GM18909 (cell line): ENCODE results near the gene RCAN1.

Experiments
- ATAC-seq: cut with Tn5 transposase; IDR thresholded peaks from one replicate; pipeline ENCODE4 v1.9.1; 2021; ENCODE audit warnings: mild to moderate bottlenecking; ENCODE audit not compliant: unreplicated experiment, poor library complexity

RCAN1 gene

GRCh38 chr21:34614628-34615486 lies at the start of gene RCAN1:
Gene RCAN1, minus strand, starts transcription at chr21:34615113. Its CDS starts 102 bp downstream, at chr21:34615011.
- peak; percentile 95 for ATAC-seq

- no peak for ATAC-seq
Measured at GRCh38 chr21:34661848-34662247, 46.9 kb upstream of the RCAN1 start.

- ATAC-seq = no peak
Measured at GRCh38 chr21:34653522-34653921, 38.6 kb upstream of the RCAN1 start.

- no peak for ATAC-seq
Measured at GRCh38 chr21:34651642-34652041, 36.7 kb upstream of the RCAN1 start.

- ATAC-seq = no peak
Measured at GRCh38 chr21:34650861-34651431, 36.0 kb upstream of the RCAN1 start.

GRCh38 chr21:34649400-34649799 lies 34.5 kb upstream of the RCAN1 start:
- ATAC-seq = no peak

GRCh38 chr21:34648739-34649297 lies 33.9 kb upstream of the RCAN1 start:
- no peak for ATAC-seq

GRCh38 chr21:34647555-34647954 lies 32.6 kb upstream of the RCAN1 start:
- ATAC-seq = no peak

GRCh38 chr21:34644825-34645224 lies 29.9 kb upstream of the RCAN1 start:
- no peak for ATAC-seq

GRCh38 chr21:34642211-34643075 lies 27.5 kb upstream of the RCAN1 start:
- peak; percentile 57 for ATAC-seq

GRCh38 chr21:34640858-34641257 lies 25.9 kb upstream of the RCAN1 start:
- ATAC-seq = no peak

GRCh38 chr21:34639882-34640788 lies 25.2 kb upstream of the RCAN1 start:
- peak; percentile 46 for ATAC-seq

- ATAC-seq = no peak
Measured at GRCh38 chr21:34639250-34639649, 24.3 kb upstream of the RCAN1 start.

- ATAC-seq = no peak
Measured at GRCh38 chr21:34636961-34637360, 22.0 kb upstream of the RCAN1 start.

- no peak for ATAC-seq
Measured at GRCh38 chr21:34635307-34635706, 20.4 kb upstream of the RCAN1 start.

GRCh38 chr21:34632498-34632897 lies 17.6 kb upstream of the RCAN1 start:
- no peak for ATAC-seq

GRCh38 chr21:34630536-34631143 lies 15.7 kb upstream of the RCAN1 start:
- ATAC-seq = no peak

GRCh38 chr21:34626131-34626530 lies 11.2 kb upstream of the RCAN1 start:
- no peak for ATAC-seq

- no peak for ATAC-seq
Measured at GRCh38 chr21:34625030-34625593, 10.2 kb upstream of the RCAN1 start.
